HepG2 (cell line): ENCODE measurements around the gene RAB35. TPM values are rescaled to one million over a fixed set of nuclear protein-coding genes. Genes with fewer than 3 reads are reported as not detected.
A peak's percentile ranks its signal among the peaks of the same experiment; 100 is the strongest.

Experiments used
- ATAC-seq: fragments of 200-7000 bp; cut with Tn5 transposase; 3 replicates; pipeline ENCODE4 v1.9.1; 2020; ENCODE audit warnings: mild to moderate bottlenecking, moderate library complexity
- BruUV-seq: library from RNA; stranded (reverse); fragments of 400-500 nt; replicated peaks from 2 replicates; lab custom pipeline; 2021; lab: Mats Ljungman, UMichigan
- CTCF ChIA-PET: fragments of 300-600 bp; formaldehyde crosslinking; extraction: SDS; loops from one replicate; lab custom pipeline; 2021; ENCODE audit warnings: low total read pairs, inconsistent platforms, low intra/inter-chr PET ratio; lab: Yijun Ruan, JAX
- POLR2A ChIA-PET: fragments of 350-600 bp; sonication (Branson Sonifier 250); formaldehyde crosslinking; loops from one replicate; lab custom pipeline; 2020; ENCODE audit warnings: antibody characterized with exemption, inconsistent platforms; lab: Yijun Ruan, JAX
- DNase-seq: peaks from one replicate; pipeline ENCODE4 v3.0.0-alpha.2; 2015; ENCODE audit warnings: low spot score
- FAIRE-seq: peaks from 3 replicates; lab custom pipeline; 2011; peaks lifted over from hg19 to GRCh38; lab: Jason Lieb, UNC
- H2AFZ ChIP-seq: one replicate; pipeline ENCODE4 v1.6.1; 2011; ENCODE audit warnings: low read length, inconsistent platforms
- H3K27ac ChIP-seq: fragments of 300-600 bp; 3 replicates; pipeline ENCODE4 v1.8.0; 2011; ENCODE audit warnings: mixed run types, mild to moderate bottlenecking, mixed read lengths, low read length, inconsistent platforms; ENCODE audit not compliant: insufficient read depth; ENCODE audit errors: extremely low read length
- H3K27me3 ChIP-seq, 2 experiments: fragments of 200-600 bp in 1 of 2; 2 replicates in 1 of 2; 3 replicates in 1 of 2; pipeline versions ENCODE4 v1.6.0 to v1.8.0; 2011; ENCODE audit warnings: low read length in 2 of 2, mild to moderate bottlenecking in 2 of 2, moderate library complexity in 2 of 2, inconsistent platforms in 1 of 2; ENCODE audit not compliant: insufficient read depth in 2 of 2, control insufficient read depth in 1 of 2
- H3K36me3 ChIP-seq, 2 experiments: fragments of 200-600 bp in 1 of 2; replicated peaks in 1 of 2; 2 replicates in 1 of 2; 3 replicates in 1 of 2; pipeline versions ENCODE4 v1.5.1 to v1.8.0; 2011; ENCODE audit warnings: low read length in 2 of 2, inconsistent platforms in 1 of 2; ENCODE audit not compliant: insufficient read depth in 2 of 2, control insufficient read depth in 1 of 2
- H3K4me1 ChIP-seq: 2 replicates; pipeline ENCODE4 v1.5.1; 2012; ENCODE audit warnings: low read length, inconsistent platforms; ENCODE audit not compliant: insufficient read depth
- H3K4me2 ChIP-seq: 2 replicates; pipeline ENCODE4 v1.6.0; 2011; ENCODE audit warnings: low read depth, low read length, inconsistent platforms
- H3K4me3 ChIP-seq, 3 experiments: fragments of 200-600 bp in 1 of 3; sonication (generic), shearing (Covaris generic) in 1 of 3; replicated peaks in 1 of 3; 2 replicates each; pipeline ENCODE4 v1.5.1; 2011 to 2016; ENCODE audit warnings: low read length in 3 of 3, inconsistent platforms in 2 of 3, low read depth in 2 of 3, mild to moderate bottlenecking in 2 of 3, control low read depth in 1 of 3, mixed read lengths in 1 of 3; ENCODE audit not compliant: insufficient read depth in 1 of 3
- H3K79me2 ChIP-seq: one replicate; pipeline ENCODE4 v1.6.1; 2011; ENCODE audit warnings: low read length, inconsistent platforms; ENCODE audit not compliant: insufficient read depth
- H3K9ac ChIP-seq: 2 replicates; pipeline ENCODE4 v1.6.0; 2011; ENCODE audit warnings: mild to moderate bottlenecking, low read depth, low read length, inconsistent platforms; ENCODE audit not compliant: insufficient read depth
- H3K9me3 ChIP-seq: 2 replicates; pipeline ENCODE4 v1.5.1; 2012; ENCODE audit warnings: mild to moderate bottlenecking, low read length
- H4K20me1 ChIP-seq: 2 replicates; pipeline ENCODE4 v1.6.0; 2011; ENCODE audit warnings: inconsistent platforms, mild to moderate bottlenecking, low read length, moderate library complexity; ENCODE audit not compliant: insufficient read depth
- CHD4 ChIP-seq: fragments of 200-600 bp; sonication (generic); IDR thresholded peaks from 2 replicates; pipeline ENCODE4 v1.7.0; 2017; ENCODE audit warnings: mild to moderate bottlenecking, low read length, borderline replicate concordance
- GATA4 ChIP-seq: sonication (generic); IDR thresholded peaks from 2 replicates; pipeline ENCODE4 v1.6.1; 2016; ENCODE audit warnings: antibody characterized with exemption, low read depth, borderline replicate concordance
- HCFC1 ChIP-seq: fragments of 150-350 bp; IDR thresholded peaks from 2 replicates; pipeline ENCODE4 v1.6.1; 2014; ENCODE audit warnings: low read depth, low read length
- IKZF4 ChIP-seq: sonication (generic); formaldehyde crosslinking; IDR thresholded peaks from 2 replicates; pipeline ENCODE4 v1.5.1; 2020; ENCODE audit warnings: borderline replicate concordance, mild to moderate bottlenecking, low read depth, missing genetic modification reagents; ENCODE audit errors: not compliant biosample characterization
- NR2F1 ChIP-seq, 2 experiments: fragments of 450-650 bp in 1 of 2; formaldehyde crosslinking in 1 of 2; IDR thresholded peaks; 2 replicates each; pipeline versions ENCODE4 v1.5.0 to v1.6.1; 2016 to 2020; ENCODE audit warnings: mild to moderate bottlenecking in 1 of 2, missing compliant biosample characterization in 1 of 2, missing genetic modification reagents in 1 of 2, moderate library complexity in 1 of 2
- POLR2A ChIP-seq, 2 experiments: IDR thresholded peaks; 2 replicates each; pipeline ENCODE4 v1.6.1; 2011; ENCODE audit warnings: low read depth in 2 of 2, low read length in 2 of 2, mild to moderate bottlenecking in 1 of 2, moderate library complexity in 1 of 2; ENCODE audit not compliant: insufficient read depth in 1 of 2
- RFX1 ChIP-seq: fragments of 450-650 bp; IDR thresholded peaks from 2 replicates; pipeline ENCODE4 v1.6.1; 2017
- TAF15 ChIP-seq: fragments of 200-400 bp; formaldehyde crosslinking; IDR thresholded peaks from one replicate; pipeline ENCODE4 v1.6.1; 2018; ENCODE audit warnings: mild to moderate bottlenecking, low read depth, low read length; ENCODE audit not compliant: poor library complexity, severe bottlenecking
- YY1 ChIP-seq: IDR thresholded peaks from 2 replicates; pipeline ENCODE4 v1.6.1; 2011; ENCODE audit warnings: low read length, low read depth, moderate library complexity, mild to moderate bottlenecking; ENCODE audit not compliant: insufficient read depth, insufficient replicate concordance
- ZNF143 ChIP-seq: sonication (generic); formaldehyde crosslinking; IDR thresholded peaks from 2 replicates; pipeline ENCODE4 v1.4.0; 2020; ENCODE audit warnings: missing genetic modification reagents
- ZNF546 ChIP-seq: sonication (generic); formaldehyde crosslinking; conservative IDR thresholded peaks from 2 replicates; pipeline ENCODE4 v1.8.1; 2023; ENCODE audit warnings: mild to moderate bottlenecking, missing genetic modification reagents
- ZZZ3 ChIP-seq: sonication (generic); formaldehyde crosslinking; IDR thresholded peaks from 2 replicates; pipeline ENCODE4 v1.4.0; 2020; ENCODE audit warnings: missing genetic modification reagents, mild to moderate bottlenecking, borderline replicate concordance
- WGBS: methylation state at CpG from one replicate; pipeline ENCODE4 v1.1.6; 2017; ENCODE audit warnings: low lambda C conversion rate; 5-methylcytosine and 5-hydroxymethylcytosine counted together
- in situ Hi-C: cut with HindIII; loops from 2 replicates; pipeline ENCODE4 v1.10.0; 2017; ENCODE audit warnings: low pct_unique_long_range_greater_than_20kb; ENCODE audit not compliant: extremely low pct_ligation_motif_present
- intact Hi-C: fragments of 100-400 bp; cut with micrococcal nuclease; formaldehyde crosslinking; loops from one replicate; pipeline ENCODE4 v1.10.0; 2022; ENCODE audit not compliant: unreplicated experiment
- polyA plus RNA-seq, 8 experiments: library from polyadenylated mRNA; depleted of rRNA in 3 of 8; stranded (reverse) in 7 of 8; unstranded in 1 of 8; fragments of >200 nt; fragmentation: Illumina TruSeq in 4 of 8; extraction: Trizol in 4 of 8; gene quantifications; 2 replicates each; pipeline versions ENCODE4 v1.2.1 to v1.2.3, GENCODE V29; 2011 to 2016; ENCODE audit warnings: low read depth in 4 of 8, missing spikeins in 1 of 8, mixed read lengths in 1 of 8; ENCODE audit not compliant: insufficient read depth in 1 of 8
- total RNA-seq, 5 experiments: library from RNA; depleted of rRNA; stranded (reverse); fragments of >200 nt; fragmentation: Illumina TruSeq; extraction: Trizol; gene quantifications; 2 replicates each; pipeline ENCODE4 v1.2.3, GENCODE V29; 2016; ENCODE audit warnings: low read depth in 1 of 5

The RAB35 gene
- total and polyA plus RNA-seq, 2 of the 13 experiments (the other 11 are each of a cell fraction or from before 2014, with no cell fraction given) = 25.2 to 29.1 TPM

DNA sequence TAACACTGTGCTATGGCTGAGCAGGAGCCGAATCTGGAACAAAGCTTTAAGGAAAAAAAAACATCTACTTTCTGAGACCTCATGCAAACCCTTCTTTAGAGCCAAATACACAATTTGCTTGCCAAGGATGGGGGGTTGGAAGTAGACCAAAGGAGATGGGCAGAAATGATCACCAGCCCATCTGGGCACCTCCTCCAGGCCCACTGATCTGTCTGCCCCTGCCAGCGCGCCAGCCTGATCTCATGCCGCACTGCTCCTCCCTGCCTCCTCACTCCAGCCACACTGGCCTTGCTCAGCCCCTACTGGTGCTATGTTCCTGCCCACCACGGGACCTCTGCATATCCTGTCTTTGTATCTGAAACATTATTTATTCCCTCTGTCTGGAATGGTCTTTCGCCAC lies 24.8 kb upstream of the RAB35 start:
- in situ Hi-C loops = no loop called here
- TSS peak; percentile 36 for BruUV-seq
- WGBS = 97% methylated on average over 6 of the region's 6 CpGs
- DNase-seq = no peak
- ATAC-seq = no peak
- intact Hi-C loops = no loop called here
- no peak for FAIRE-seq
- no peak overlapping the region for H3K4me2 ChIP-seq
- H3K27me3 ChIP-seq = no peaks in the 10 kb centered on the region
- no peak overlapping the region for H3K9ac ChIP-seq
- H3K4me1 ChIP-seq = 0 out of 2 replicates have a peak, but pooled peaks cover 5% of the 10 kb centered on the region
- no peaks in the 10 kb centered on the region for H3K9me3 ChIP-seq
- no peaks in the 10 kb centered on the region; the same call in 1 of the 2 replicates for H4K20me1 ChIP-seq
- H3K79me2 ChIP-seq = no peaks in the 10 kb centered on the region
- H2AFZ ChIP-seq = no peak overlapping the region
- peaks cover 68 to 85% of the 10 kb centered on the region in 2 experiments for H3K36me3 ChIP-seq
- ChIA-PET POLR2A (no interaction called here), CTCF (no interaction called here)
- no peak overlapping the region for H3K27ac ChIP-seq
- no peak for TF ChIP-seq YY1
- no peak for TF ChIP-seq NR2F1 (CRISPR knock-in tag; IDR thresholded peaks at IDR 0.05)
- no peak for TF ChIP-seq HCFC1
- TF ChIP-seq CHD4 = no peak
- no peak for TF ChIP-seq GATA4
- TF ChIP-seq IKZF4 (CRISPR knock-in tag) = no peak
- no peak for TF ChIP-seq ZNF143 (CRISPR knock-in tag)
- H3K4me3 ChIP-seq = no peak overlapping the region

DNA sequence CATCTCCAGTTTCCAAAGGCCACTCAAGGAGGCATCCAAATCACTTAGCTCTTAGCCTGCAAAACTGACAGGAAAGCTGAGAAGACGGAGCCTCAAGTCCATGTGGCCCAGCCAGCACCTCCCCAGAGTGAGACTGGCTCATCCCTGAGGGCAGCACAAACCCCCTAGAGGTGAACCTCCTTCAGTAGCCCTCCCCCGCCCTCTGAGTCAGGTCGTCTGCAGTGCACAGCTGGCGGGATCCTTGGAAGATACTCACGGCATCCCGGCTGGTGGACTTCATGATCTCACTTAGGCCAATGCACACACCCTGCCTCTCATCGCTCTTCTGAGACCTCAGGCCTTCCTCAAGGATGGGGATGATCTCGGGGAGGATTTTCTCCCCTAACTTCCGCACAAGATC lies 24.1 kb upstream of the RAB35 start:
- 100% methylated on average over 4 of the region's 9 CpGs for WGBS

More for the DNA sequence above, 24.1 kb upstream of the RAB35 start:
- CTCF ChIA-PET = no interaction called here
- Histone ChIP-seq H4K20me1 (no peaks in the 10 kb centered on the region; the same call in 1 of the 2 replicates), H3K79me2 (no peaks in the 10 kb centered on the region), H3K9me3 (no peaks in the 10 kb centered on the region), H3K9ac (no peak overlapping the region), H3K4me3 (no peak overlapping the region), H3K27me3 (no peaks in the 10 kb centered on the region), H3K36me3 (peaks cover 70 to 91% of the 10 kb centered on the region in 2 experiments), H3K4me1 (0 out of 2 replicates have a peak, but pooled peaks cover 5% of the 10 kb centered on the region), H3K27ac (no peak overlapping the region), H2AFZ (no peak overlapping the region), H3K4me2 (no peak overlapping the region)
- in situ Hi-C loops = no loop called here
- TF ChIP-seq RFX1 (no peak), POLR2A (IDR thresholded peaks at IDR 0.05; ENCODE audit: insufficient read depth in 1 of 2, low read depth in 2 of 2, low read length in 2 of 2) (peak in 1 of 2 experiments; percentile 18; a peak in 1 of 4 replicates), ZZZ3 (CRISPR knock-in tag) (no peak), ZNF546 (CRISPR knock-in tag) (no peak), TAF15 (no peak)
- FAIRE-seq = no peak
- POLR2A ChIA-PET = no interaction called here
- no TSS peak for BruUV-seq
- no peak for DNase-seq
- ATAC-seq = no peak
- intact Hi-C loops = no loop called here
